ENCODE measurements around the gene RGS7.

RGS7 gene

GRCh38 chr1:241355311-241356010 is 1.5 kb downstream of the RGS7 start:
- Mint-ChIP-seq H3K9me3 (ENCODE audit: low read depth) (no peaks in the 10 kb centered on the region), H3K27me3 (peaks cover 27% of the 10 kb centered on the region), H3K4me3 (no peak overlapping the region), H3K36me3 (no peaks in the 10 kb centered on the region), H3K27ac (no peak overlapping the region), H3K4me1 (ENCODE audit: low read depth) (peaks cover 6% of the 10 kb centered on the region)

- Mint-ChIP-seq H3K4me3 (no peak overlapping the region), H3K36me3 (no peaks in the 10 kb centered on the region), H3K4me1 (ENCODE audit: low read depth) (peaks cover 2% of the 10 kb centered on the region), H3K9me3 (ENCODE audit: low read depth) (no peaks in the 10 kb centered on the region), H3K27ac (no peak overlapping the region), H3K27me3 (peaks cover 10% of the 10 kb centered on the region)
Measured at GRCh38 chr1:241352401-241352800, 4.6 kb downstream of the RGS7 start.

DNA sequence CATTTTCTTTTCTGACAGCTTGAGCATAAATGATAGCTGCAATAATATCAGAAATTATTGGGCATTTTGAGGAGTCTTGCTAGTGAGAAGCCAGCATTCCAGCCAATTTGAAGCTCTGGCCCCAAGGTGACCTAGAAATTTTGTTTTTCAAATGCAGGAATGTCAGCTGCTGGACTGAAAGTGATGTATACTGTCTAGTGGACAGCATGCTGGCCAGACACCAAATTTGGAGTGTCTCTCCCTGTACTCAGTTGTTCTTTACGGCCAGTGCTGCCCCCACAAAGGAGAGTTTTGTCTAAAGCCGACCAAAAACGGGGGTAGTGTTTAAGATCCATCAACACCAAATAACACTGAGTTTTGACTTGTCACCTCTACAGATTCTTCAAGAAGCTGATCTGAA is 5.2 kb downstream of the RGS7 start:
- Mint-ChIP-seq H3K4me1 (ENCODE audit: low read depth) (peaks cover 2% of the 10 kb centered on the region), H3K36me3 (no peaks in the 10 kb centered on the region), H3K4me3 (no peak overlapping the region), H3K9me3 (ENCODE audit: low read depth) (no peaks in the 10 kb centered on the region), H3K27ac (no peak overlapping the region), H3K27me3 (peaks cover 10% of the 10 kb centered on the region)

GRCh38 chr1:241343956-241344355 is 13.0 kb downstream of the RGS7 start:
- Mint-ChIP-seq H3K9me3 (ENCODE audit: low read depth) (no peaks in the 10 kb centered on the region), H3K27me3 (peaks cover 3% of the 10 kb centered on the region), H3K27ac (no peak overlapping the region), H3K36me3 (no peaks in the 10 kb centered on the region), H3K4me3 (no peak overlapping the region), H3K4me1 (ENCODE audit: low read depth) (no peaks in the 10 kb centered on the region)

GRCh38 chr1:241336335-241336734 is 20.7 kb downstream of the RGS7 start:
- Mint-ChIP-seq H3K27me3 (peaks cover 7% of the 10 kb centered on the region), H3K9me3 (ENCODE audit: low read depth) (no peaks in the 10 kb centered on the region), H3K4me3 (no peak overlapping the region), H3K36me3 (no peaks in the 10 kb centered on the region), H3K27ac (no peak overlapping the region), H3K4me1 (ENCODE audit: low read depth) (no peaks in the 10 kb centered on the region)

DNA sequence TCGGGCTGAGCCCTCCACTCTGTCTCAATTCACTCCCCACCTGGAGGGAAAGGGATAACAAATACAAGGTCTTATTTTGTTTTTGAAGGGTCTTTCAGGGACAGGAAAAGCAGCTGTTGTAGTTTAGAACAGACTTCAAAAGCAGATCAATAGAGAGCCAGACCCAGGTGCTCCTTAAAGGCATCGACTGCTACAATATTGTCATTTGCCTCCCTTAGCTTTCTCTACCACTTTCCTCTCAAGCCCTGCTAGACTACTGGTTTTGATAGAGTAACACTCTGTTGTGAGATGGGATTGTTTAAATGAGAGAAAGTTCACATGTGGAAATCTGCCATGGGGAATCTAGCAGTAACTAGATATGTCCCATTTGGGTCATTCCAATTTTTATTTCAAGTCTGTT is 24.0 kb downstream of the RGS7 start:
- no peaks in the 10 kb centered on the region for H3K4me1 Mint-ChIP-seq (ENCODE audit: low read depth)
- H3K36me3 Mint-ChIP-seq = no peaks in the 10 kb centered on the region
- H3K4me3 Mint-ChIP-seq = no peak overlapping the region
- peaks cover 2% of the 10 kb centered on the region for H3K27me3 Mint-ChIP-seq
- no peaks in the 10 kb centered on the region for H3K9me3 Mint-ChIP-seq (ENCODE audit: low read depth)
- H3K27ac Mint-ChIP-seq = no peak overlapping the region

DNA sequence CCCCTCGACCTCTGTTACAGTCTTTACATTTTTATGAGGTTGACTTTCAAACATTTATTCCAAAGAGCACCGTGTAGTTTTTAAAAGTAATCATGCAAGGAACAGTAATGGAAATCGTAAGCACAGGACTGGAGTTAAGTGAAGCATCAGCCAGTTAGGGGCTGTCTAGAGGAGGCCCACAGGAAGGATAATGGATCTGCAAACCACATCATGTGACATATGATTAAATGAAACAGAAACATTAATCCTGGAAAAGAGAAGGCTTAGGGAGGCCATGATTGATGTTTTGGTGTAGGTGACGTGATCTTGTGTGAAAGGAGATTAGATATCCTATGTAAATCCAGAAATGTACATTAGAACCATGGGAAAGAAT is 25.0 kb downstream of the RGS7 start:
- H3K4me1 Mint-ChIP-seq (ENCODE audit: low read depth) = no peaks in the 10 kb centered on the region
- no peak overlapping the region for H3K4me3 Mint-ChIP-seq
- no peaks in the 10 kb centered on the region for H3K9me3 Mint-ChIP-seq (ENCODE audit: low read depth)
- H3K27me3 Mint-ChIP-seq = peaks cover 2% of the 10 kb centered on the region
- no peaks in the 10 kb centered on the region for H3K36me3 Mint-ChIP-seq
- no peak overlapping the region for H3K27ac Mint-ChIP-seq

DNA sequence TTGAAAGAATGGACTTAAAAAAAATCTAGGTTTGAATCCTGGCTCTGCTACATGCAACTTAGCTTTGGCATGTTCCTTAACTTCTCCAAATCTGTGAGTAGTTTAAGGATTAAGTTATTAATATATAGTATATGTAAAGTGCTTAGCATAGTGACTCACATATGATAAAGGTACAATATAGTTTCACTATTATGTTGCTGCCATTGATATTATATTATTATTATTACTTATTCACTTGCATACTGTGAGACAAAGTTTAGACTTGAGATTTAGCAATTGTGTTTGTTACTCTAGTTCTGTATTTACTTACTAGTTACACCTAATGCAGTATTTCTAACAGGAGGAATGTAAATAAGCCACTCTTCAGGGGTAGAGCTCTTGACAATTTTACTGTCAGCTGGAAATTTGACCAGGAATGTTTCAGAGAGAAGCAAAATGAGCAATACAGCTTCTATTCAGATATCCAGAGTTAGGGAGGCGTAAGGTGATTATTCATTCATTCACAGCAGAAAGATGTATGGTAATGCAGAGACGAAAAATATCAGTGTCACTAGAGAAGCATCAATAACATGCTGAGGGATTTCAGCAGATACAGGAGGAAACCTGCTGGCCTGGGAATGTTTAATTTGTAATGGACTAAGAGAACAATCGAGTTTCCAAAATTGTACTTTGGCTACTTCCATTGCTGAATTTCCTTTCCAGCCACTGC is 25.5 kb downstream of the RGS7 start:
- no peaks in the 10 kb centered on the region for H3K9me3 Mint-ChIP-seq (ENCODE audit: low read depth)
- no peak overlapping the region for H3K27ac Mint-ChIP-seq
- no peak overlapping the region for H3K4me3 Mint-ChIP-seq
- H3K4me1 Mint-ChIP-seq (ENCODE audit: low read depth) = no peaks in the 10 kb centered on the region
- peaks cover 2% of the 10 kb centered on the region for H3K27me3 Mint-ChIP-seq
- H3K36me3 Mint-ChIP-seq = no peaks in the 10 kb centered on the region

DNA sequence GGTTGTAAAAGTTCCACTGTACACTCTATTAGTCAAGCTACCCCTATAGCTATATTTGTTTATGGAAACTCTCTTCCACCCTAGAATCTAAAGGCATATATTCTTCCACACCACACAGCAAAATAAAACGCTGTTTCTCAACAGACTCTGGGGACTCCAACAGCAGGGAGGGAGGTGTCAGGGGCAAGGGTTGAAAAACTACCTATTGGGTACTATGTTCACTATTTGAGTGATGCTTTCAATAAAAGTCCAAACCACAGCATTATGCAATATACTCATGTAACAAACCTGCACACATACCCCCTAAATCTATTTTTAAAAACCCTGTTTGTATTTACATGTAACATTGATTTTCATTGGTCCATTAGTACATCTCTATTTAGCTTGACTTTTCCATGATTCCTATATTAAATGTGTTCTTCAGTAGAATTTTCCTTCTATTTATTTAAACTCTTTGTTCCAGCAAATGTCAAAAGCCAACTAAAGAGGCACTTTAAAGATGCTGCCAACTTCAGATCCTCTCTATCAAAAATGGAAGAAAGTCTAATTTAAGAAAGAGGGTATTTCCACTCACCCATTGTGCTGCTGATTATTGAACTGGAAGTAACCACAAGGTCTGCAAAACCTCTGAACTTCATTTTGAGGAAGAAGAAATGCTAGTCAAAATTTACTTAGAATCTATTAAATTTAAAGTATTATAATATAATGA is 26.2 kb downstream of the RGS7 start:
- no peaks in the 10 kb centered on the region for H3K9me3 Mint-ChIP-seq (ENCODE audit: low read depth)
- no peaks in the 10 kb centered on the region for H3K36me3 Mint-ChIP-seq
- H3K4me3 Mint-ChIP-seq = no peak overlapping the region
- no peaks in the 10 kb centered on the region for H3K4me1 Mint-ChIP-seq (ENCODE audit: low read depth)
- H3K27ac Mint-ChIP-seq = no peak overlapping the region
- H3K27me3 Mint-ChIP-seq = peaks cover 2% of the 10 kb centered on the region

- H3K9me3 Mint-ChIP-seq (ENCODE audit: low read depth) = no peaks in the 10 kb centered on the region
- no peaks in the 10 kb centered on the region for H3K36me3 Mint-ChIP-seq
- H3K27me3 Mint-ChIP-seq = no peaks in the 10 kb centered on the region
- H3K4me3 Mint-ChIP-seq = no peak overlapping the region
- no peak overlapping the region for H3K27ac Mint-ChIP-seq
- no peaks in the 10 kb centered on the region for H3K4me1 Mint-ChIP-seq (ENCODE audit: low read depth)
Measured at GRCh38 chr1:241325456-241325855, 31.5 kb downstream of the RGS7 start.

GRCh38 chr1:241323514-241324195 is 33.4 kb downstream of the RGS7 start:
- Mint-ChIP-seq H3K27me3 (no peaks in the 10 kb centered on the region), H3K4me3 (no peak overlapping the region), H3K9me3 (ENCODE audit: low read depth) (peaks cover 4% of the 10 kb centered on the region), H3K4me1 (ENCODE audit: low read depth) (no peaks in the 10 kb centered on the region), H3K27ac (no peak overlapping the region), H3K36me3 (no peaks in the 10 kb centered on the region)

GRCh38 chr1:241317676-241318075 is 39.3 kb downstream of the RGS7 start:
- Mint-ChIP-seq H3K4me3 (no peak overlapping the region), H3K36me3 (no peaks in the 10 kb centered on the region), H3K4me1 (ENCODE audit: low read depth) (no peaks in the 10 kb centered on the region), H3K27me3 (no peaks in the 10 kb centered on the region), H3K9me3 (ENCODE audit: low read depth) (peaks cover 4% of the 10 kb centered on the region), H3K27ac (no peak overlapping the region)

- H3K9me3 Mint-ChIP-seq (ENCODE audit: low read depth) = peaks cover 4% of the 10 kb centered on the region
Measured at GRCh38 chr1:241316372-241316771, 40.6 kb downstream of the RGS7 start.

GRCh38 chr1:241311056-241311746 is 45.8 kb downstream of the RGS7 start:
- H3K36me3 Mint-ChIP-seq = no peaks in the 10 kb centered on the region
- no peaks in the 10 kb centered on the region for H3K4me1 Mint-ChIP-seq (ENCODE audit: low read depth)
- no peaks in the 10 kb centered on the region for H3K9me3 Mint-ChIP-seq (ENCODE audit: low read depth)
- H3K4me3 Mint-ChIP-seq = no peak overlapping the region
- no peak overlapping the region for H3K27ac Mint-ChIP-seq
- H3K27me3 Mint-ChIP-seq = peaks cover 1% of the 10 kb centered on the region

More at GRCh38 chr1:241316372-241316771, 40.6 kb downstream of the RGS7 start:
- Mint-ChIP-seq H3K4me3 (no peak overlapping the region), H3K4me1 (ENCODE audit: low read depth) (no peaks in the 10 kb centered on the region), H3K36me3 (no peaks in the 10 kb centered on the region), H3K27me3 (no peaks in the 10 kb centered on the region), H3K27ac (no peak overlapping the region)
